ENCODE data around the gene WNT1.

WNT1 gene

GRCh38 chr12:48980953-48981756 lies 3.0 kb downstream of the WNT1 start:
- DNase-seq (ENCODE audit: low spot score), result no peak

- no peak for DNase-seq (ENCODE audit: low spot score)
These were observed 3.6 kb downstream of the WNT1 start for GRCh38 chr12:48981757-48982157.

- no peak for DNase-seq (ENCODE audit: low spot score)
These were observed 4.4 kb downstream of the WNT1 start for GRCh38 chr12:48982397-48983080.

- DNase-seq (ENCODE audit: low spot score), result no peak
These were observed 7.4 kb downstream of the WNT1 start for GRCh38 chr12:48985475-48985897.

- DNase-seq (ENCODE audit: low spot score), result no peak
These were observed 7.8 kb downstream of the WNT1 start for GRCh38 chr12:48985901-48986300.

GRCh38 chr12:48986720-48987291 lies 8.7 kb downstream of the WNT1 start:
- no peak for DNase-seq (ENCODE audit: low spot score)

GRCh38 chr12:48988030-48988649 lies 10.0 kb downstream of the WNT1 start:
- DNase-seq (ENCODE audit: low spot score), result peak; percentile 82

GRCh38 chr12:48990552-48990951 lies 12.4 kb downstream of the WNT1 start:
- DNase-seq (ENCODE audit: low spot score), result no peak

- no peak for DNase-seq (ENCODE audit: low spot score)
These were observed 13.3 kb downstream of the WNT1 start for GRCh38 chr12:48991247-48992050.

GRCh38 chr12:48993787-48994186 lies 15.7 kb downstream of the WNT1 start:
- peak; percentile 8 for DNase-seq (ENCODE audit: low spot score)

- DNase-seq (ENCODE audit: low spot score), result peak; percentile 10
These were observed 16.3 kb downstream of the WNT1 start for GRCh38 chr12:48994224-48995085.

- peak; percentile 96 for DNase-seq (ENCODE audit: low spot score)
These were observed 17.2 kb downstream of the WNT1 start for GRCh38 chr12:48995086-48995879.

GRCh38 chr12:48996794-48997718 lies 18.9 kb downstream of the WNT1 start:
- peak; percentile 89 for DNase-seq (ENCODE audit: low spot score)

- DNase-seq (ENCODE audit: low spot score), result peak; percentile 79
These were observed 19.8 kb downstream of the WNT1 start for GRCh38 chr12:48997719-48998496.

- DNase-seq (ENCODE audit: low spot score), result peak; percentile 63
These were observed 20.6 kb downstream of the WNT1 start for GRCh38 chr12:48998497-48999353.

GRCh38 chr12:48999371-49000131 lies 21.4 kb downstream of the WNT1 start, which contains the start of gene DDN:
Gene DDN, minus strand, starts transcription at chr12:48999375. Its CDS starts 88 bp downstream, at chr12:48999287.
- peak; percentile 76 for DNase-seq (ENCODE audit: low spot score)
